GM21360 (cell line): ENCODE data around the gene AKAP8.
A peak's percentile ranks its signal among the peaks of the same experiment; 100 is the strongest.
"Not testable (repeated sequence)": the region's sequence is repeated elsewhere in the genome, so short reads cannot be mapped to it uniquely, and the experiment has no call there.

Experiments used
- ATAC-seq: cut with Tn5 transposase; IDR thresholded peaks from one replicate; pipeline ENCODE4 v1.9.1; 2021; ENCODE audit warnings: mild to moderate bottlenecking, moderate library complexity; ENCODE audit not compliant: unreplicated experiment

The AKAP8 gene

DNA sequence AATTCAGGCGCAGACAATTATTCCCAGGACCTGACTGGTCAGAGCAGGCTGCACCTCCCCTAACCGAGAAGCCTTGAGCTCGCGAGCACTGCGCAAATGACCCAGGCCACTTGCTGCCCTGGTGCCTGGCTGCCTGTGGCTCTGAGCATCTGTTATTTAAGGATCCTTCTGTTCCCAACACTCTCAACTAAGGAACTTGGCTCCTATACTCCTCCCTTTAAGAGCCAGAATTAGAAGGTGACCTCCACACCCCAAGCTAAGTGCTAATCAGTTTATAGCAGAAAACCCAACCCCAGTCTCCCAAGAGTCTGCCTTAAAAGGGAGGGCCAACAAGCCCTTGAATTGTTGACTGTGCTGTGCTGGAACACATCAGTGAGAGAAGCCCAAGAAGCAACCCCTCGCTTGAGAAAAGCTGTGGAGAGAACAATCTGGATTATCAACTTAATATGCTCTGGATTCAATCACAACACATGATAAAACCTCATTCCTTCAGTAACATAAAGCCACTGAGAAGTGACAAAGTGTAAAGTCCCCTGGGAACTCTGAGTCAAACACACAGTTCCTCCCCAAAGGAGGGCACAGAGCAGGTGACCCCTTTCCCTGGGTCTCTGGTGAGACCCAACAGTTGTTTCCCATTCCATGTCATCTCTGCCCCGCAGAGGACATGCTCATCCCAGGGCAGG lies 24.7 kb upstream of the AKAP8 start:
- ATAC-seq: no peak

DNA sequence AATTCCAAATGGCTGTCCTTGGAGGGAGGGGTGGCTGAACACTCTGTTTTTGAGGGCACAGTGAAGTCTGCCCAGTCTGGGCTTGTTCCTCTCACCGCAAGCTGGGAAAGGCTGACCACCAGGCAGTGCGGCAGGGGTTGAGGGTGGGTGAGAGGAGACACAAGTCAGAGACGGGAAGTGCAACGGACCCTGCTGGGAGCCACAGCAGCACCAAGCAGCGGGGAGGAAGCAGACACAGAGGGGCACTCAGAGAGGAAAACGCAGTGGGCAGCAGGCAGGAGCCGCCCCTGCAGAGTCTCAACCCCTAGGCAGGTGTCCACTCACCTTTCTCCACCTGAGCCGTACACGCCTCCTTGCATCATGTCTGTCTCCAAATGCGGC lies 23.6 kb upstream of the AKAP8 start:
- no peak for ATAC-seq

DNA sequence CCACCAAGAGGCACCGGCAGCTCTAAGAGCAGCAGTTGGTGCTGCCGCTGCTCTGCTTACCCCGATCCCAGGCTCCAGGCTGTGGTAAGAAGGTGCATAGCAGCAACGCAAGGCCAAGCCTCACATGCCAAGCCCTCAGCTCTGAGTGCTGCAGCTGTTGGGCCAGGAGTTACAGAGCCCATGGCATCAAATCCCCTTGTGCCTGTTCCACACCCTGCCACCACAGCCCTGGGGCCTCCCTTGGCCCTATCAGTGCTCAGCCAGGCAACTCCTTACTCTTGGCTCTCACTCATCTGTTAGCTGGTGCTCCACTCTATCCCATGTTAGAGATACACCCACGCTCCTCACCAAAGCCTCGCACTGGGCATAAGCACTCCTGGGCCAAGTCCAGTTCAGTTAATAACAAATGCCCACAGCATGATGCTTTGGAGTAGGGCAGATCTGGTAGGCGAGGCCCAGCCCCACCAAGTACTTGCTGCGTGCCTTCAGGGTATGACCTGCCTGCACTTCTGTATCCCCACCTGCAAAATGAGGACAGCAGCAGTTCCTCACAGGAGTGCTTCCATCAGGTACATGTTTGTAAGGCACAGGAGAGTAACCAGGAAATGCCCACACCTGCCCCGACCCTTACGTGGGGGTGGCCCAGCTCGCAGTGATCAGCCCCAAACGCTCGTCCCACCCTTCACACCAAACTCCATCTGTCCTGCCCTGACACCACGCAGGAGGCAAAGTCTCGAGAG lies 23.0 kb upstream of the AKAP8 start:
- ATAC-seq: no peak

DNA sequence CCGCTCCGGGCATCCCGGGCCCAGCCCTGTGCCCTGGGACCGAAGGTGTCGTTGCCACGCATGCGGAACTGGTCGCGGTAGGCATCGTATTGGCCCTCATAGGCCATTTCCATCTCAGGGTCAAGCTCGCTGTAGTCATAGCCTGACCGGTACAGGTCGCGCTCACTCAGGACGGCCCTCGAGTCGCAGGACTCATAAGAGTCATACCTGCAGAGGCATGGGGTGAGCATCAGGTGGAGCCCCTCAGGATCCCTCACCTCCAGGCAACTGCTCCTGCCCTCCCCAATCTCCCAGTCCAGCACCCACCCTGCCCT lies 21.8 kb upstream of the AKAP8 start:
- ATAC-seq: no peak

DNA sequence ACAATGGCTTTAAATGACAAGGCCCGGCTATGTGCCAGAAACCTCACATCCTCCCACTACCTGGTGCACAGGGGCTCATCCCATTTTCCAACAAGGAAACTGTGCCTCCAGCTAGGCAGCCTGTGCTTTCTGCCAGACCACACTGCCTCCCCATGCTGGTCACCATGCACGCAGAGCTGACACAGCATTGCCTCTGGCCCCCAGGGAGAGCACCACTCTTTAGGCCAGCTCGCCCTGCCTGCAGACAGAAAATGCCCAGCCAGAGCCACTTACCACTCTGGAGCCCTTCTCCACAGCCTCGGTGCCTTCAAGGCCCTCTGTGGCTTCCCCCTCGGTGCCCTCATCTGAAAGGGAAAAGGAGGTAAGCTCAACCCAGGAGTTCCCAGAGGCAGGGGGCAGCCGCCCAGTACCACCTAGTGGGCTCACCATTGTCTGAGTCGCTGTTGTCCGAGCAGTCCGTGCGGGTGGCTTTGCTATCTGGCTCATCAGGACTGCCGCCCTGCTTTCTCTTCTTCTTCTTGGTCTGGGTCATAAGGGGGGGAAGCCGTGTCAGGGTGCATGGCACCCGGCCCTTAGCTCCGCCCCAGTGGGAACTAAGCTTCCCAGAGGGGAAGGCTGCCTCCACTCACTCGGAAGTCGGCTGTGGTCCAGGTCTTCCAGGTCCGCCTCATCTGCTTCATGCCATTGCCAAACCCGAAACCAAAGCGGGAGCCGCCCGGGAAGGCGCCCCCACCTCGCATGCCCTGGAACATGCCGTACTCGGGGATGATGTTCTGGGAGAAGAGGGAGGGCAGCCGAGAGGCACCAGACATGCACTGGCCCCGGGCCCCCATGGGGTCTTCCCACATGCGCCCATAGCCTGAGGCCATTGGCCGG lies 21.2 kb upstream of the AKAP8 start:
- no peak for ATAC-seq

DNA sequence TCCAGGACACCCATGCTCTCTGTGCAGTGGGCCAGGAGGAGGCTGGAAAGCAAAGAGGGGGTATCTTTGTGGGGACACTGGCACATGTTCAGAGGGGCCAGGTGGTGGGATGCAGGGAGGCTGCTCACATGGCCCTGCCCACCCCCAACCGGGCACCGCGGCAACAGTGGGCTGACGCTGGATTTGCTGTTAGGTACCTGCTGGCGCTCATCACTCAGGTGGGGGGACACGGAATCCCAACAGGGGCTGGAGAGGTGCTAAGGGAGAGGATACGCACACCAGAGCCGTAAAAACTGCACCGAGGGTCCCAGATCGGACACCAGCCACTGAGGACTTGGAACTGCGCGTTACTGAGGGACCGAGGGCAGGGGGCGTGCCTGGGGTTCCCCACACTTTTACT lies 20.0 kb upstream of the AKAP8 start:
- no peak for ATAC-seq

DNA sequence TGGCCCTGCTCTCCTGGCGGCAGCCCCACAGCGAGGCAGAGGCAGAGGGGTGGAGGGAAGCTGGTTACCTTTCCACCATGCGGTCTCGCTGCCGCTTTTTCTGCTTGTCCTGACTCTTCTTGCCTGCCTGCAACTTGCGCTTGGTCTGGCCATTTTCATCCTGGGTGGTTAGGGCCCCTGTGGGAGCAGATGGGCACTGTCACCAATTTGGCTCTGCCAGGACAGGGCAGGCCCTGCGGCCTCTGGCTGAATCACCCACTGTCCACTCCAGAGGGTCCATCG lies 19.6 kb upstream of the AKAP8 start:
- no peak for ATAC-seq

DNA sequence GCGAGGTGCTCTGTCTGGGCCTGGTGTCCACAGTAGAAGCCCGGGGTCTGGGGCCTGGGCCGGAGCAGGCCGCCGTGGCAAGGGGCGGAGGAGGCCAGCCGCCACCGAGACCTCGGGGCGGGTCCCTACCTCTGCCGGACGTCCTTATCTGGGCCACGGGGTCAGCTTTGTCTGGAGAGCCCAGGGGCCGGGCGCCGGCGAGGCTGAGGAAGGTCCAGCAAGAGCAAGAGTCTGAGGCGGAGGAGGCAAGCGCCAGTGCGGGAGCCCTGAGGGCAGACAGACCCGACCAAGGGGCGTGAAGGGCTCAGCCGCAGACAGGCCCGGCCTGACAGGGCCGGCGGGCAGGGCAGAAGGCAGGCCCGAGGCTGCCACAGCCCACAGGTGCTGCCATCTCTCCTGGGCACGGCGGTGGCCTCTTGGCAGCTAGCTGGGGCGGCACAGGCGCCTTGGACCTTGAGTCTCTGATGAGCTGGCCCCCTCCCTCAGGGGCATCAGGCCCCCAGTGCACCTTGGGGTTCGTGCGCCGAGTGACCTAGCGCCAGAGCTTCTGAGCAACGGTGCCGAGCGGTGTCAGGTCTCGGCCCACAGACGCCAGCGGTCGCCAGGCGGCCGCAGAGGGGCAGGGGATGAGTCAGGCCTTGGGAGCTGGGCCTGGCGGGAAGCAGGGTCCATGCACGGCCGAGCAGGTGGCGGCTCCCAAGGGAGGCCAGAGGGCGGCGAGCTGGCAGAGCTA lies 19.1 kb upstream of the AKAP8 start:
- ATAC-seq: no peak

DNA sequence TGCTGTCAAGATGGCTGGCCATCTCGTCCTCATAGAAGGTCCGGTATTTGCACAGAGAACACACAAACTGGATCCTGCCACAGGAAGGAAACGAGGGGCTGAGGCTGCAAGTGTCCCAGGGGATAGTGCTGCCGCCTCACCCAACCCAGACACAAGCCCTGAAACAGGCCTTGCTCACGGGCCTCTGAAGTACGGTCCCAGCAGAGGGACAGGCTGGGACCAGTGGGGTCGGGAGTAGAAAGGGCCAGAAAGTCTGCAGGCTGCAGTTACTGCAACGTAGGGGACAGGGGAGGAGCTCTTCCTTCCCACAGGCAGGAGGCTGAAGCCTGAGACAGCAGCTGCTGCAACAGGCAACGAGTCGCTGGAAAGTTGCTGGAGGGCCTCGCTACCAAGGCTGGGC lies 18.2 kb upstream of the AKAP8 start:
- no peak for ATAC-seq

DNA sequence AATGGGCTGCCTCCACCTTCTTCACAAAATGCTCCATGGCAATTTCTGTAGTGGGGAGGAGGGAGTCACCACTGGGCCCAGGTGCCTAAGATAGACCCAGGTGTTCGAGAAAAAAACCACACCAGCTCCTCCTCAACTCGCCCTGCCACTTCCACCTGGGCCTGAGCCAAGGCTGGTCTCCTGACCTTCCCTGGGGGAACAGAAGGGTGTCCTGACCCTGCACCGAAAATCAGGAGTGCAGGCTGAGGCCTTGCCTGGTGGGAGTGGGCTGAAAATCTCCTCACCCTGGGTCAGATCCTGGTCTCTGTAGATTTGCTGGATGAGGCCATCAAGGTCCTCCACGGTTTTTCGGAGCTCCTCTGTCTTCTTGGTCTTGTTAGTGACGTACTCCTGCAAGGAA lies 17.6 kb upstream of the AKAP8 start:
- ATAC-seq: no peak

DNA sequence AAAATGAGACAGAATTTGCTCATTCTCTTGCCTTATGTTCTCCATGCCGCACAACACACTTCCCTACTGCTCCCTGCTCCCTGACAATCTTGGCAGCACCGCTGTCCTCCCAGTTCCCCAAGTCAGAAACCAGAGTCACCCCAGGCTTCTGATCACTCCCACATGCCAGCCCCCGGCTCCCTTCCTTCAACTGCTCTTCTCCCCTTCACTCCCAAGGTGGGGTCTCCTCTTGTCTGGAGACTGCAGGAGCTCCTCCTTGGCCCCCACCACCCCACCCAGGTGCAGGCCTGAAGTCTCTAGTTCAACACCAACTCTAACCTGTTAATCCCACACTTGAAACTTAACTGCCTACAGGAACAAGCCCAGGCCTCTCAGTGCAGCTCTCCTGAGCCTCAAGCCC lies 16.8 kb upstream of the AKAP8 start:
- no peak for ATAC-seq

DNA sequence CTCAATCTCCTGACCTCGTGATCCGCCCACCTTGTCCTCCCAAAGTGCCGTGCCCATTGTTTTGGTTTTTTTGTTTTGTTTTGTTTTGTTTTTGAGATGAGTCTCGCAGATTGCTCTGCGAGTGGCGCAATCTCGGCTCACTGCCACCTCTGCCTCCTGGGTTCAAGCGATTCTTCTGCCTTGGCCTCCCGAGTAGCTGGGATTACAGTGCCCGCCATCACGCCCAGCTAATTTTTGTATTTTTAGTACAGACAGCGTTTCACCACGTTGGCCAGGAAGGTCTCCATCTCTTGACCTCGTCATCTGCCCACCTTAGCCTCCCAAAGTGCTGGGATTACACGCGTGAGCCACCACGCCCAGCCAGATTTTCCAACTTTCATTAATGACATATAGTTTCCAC lies 15.7 kb upstream of the AKAP8 start:
- ATAC-seq: not testable (repeated sequence)

DNA sequence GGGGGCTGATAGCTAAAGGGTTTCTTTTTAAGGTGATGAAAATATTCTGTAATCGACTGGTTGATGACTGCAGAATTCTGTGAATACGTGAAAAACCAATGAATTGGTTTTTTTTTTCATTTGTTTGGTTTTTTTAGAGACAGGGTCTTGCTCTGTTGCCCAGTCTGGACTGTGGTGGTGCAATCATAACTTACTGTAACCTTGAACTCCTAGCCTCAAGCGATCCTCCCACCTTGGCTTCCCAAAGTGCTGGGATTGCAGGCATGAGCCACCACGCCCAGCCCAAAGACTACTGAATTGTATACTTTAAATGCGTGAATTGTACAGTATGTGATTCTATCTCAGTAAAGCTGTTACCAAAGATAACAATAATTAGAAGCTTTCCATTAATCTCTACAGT lies 14.8 kb upstream of the AKAP8 start:
- no peak for ATAC-seq

DNA sequence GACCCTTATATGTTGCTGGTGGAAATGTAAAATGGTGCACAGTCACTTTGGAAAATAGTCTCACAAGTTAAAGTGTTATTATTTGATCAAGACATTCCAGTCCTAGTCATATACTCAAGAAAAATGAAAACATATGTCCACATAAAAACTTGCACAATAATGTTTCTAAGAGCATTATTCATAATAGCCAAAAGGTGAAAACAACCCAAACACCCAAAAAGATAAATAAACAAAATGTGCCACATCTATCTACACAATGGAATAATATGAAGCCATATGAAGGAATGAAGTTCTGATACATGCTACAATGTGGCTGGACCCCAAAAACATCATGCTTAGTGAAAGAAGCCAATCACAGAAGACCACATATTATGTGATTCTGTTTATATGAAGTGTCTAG lies 14.4 kb upstream of the AKAP8 start:
- no peak for ATAC-seq

DNA sequence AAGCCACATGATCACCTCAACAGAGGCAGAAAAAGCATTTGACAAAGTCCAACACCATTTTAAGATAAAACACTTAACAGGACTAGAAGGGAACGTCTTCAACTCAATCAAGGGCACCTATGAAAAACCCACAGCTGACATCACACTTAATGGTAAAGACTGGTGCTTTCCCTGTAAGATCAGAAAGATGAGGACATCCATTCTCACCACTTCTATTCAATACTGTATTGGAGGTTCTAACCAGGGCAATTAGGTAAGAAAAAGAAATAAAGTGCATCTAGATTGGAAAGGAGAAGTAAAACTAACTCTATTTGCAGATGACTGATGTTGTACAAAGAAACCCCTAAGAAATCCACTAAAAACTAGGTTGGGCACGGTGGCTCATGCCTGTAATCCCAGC lies 11.2 kb upstream of the AKAP8 start:
- ATAC-seq: no peak

DNA sequence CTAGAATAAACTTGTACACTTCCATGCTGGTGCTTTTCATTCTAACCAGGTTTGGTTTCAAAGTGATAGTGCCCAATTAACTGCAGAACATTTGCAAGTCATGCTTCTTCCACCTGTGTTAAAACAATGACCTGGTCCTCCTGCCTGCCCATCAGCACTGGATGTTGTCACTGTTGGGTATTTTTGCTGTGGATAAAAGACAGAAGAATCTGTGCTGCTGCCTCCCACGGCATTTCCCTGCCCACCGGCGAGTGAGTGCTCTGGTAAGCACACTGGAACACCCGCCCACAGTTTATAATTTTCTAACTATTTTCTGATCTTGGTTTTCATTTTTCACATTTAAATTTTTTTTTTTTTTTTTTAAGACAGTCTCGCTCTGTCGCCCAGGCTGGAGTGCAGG lies 2.3 kb upstream of the AKAP8 start:
- no peak for ATAC-seq

DNA sequence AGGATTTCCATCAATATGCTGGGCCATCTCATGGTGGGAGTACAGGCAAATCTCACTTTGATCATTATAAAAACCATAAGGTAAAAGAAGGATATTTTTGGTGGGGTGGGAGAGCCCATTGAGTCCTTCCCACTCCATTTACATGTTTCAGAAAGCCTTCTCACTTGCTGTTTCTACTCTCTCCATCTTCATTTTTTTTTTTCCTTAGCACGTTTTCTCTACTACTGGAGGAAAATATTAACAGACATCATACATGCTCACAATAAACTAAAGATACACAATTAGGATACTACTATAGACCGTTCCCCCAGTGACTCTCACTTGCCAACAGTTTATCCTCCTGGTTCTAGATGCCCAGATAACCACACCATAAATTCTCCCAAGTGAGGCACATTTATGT lies 1.8 kb upstream of the AKAP8 start:
- ATAC-seq: no peak

DNA sequence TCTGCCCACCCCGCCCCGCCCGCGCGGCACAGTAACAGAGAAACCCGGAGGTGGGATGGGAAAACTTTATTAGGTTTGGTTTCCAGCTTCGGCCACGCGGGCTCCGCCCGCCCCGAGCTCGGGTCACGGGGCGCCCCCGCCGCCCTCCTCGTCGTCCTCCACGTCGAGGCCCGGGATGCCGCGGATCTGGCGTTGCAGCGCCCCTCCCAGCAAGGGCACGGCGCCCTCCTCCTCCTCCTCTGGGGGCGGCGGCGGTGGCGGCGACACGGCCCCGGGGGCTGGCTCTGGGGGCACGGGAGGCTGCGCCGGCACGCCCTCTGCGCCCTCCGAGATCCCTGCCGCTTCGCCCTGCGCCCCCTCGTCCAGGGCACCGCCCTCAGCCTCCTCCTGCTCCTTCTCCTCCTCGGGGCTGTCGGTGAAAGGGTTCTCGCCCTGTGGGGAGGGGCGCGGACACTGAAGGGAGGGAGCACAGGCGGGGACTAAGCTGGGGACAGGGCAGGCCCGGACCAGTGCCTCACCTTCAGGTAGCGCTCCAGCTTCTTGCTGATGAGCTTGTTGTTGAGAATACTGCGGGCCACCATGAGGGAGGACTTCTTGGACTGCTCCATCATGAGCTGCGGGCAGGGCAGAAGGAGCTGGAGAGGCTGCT lies 536 bp upstream of the AKAP8 start:
- ATAC-seq: peak; percentile 43

DNA sequence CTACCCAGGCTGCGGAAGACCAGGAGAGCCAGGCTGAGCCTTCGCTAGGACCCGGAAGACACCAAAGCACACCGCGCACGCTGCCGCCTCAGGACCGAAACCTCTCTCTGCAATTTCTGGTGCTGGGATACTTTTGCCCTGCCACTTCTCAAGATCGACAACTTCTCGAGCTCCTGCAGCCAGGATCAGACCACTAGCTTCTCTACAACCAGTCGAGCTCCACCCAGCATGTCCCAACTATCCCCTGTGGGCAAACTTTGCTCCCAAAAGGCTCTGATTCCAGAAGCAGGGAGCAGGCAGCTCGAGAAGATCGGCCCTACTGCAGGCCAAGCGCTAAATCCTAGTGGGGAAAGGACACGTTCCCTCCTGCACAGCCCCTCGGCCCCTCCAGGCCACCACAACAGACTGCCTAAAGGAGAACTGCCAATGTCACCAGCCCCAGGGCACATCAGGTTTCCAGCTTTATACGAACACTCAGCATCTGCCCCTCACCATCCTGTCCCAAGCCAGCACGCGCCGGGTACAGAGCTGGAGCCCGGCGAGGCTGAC lies 979 bp downstream of the AKAP8 start:
- ATAC-seq: no peak

DNA sequence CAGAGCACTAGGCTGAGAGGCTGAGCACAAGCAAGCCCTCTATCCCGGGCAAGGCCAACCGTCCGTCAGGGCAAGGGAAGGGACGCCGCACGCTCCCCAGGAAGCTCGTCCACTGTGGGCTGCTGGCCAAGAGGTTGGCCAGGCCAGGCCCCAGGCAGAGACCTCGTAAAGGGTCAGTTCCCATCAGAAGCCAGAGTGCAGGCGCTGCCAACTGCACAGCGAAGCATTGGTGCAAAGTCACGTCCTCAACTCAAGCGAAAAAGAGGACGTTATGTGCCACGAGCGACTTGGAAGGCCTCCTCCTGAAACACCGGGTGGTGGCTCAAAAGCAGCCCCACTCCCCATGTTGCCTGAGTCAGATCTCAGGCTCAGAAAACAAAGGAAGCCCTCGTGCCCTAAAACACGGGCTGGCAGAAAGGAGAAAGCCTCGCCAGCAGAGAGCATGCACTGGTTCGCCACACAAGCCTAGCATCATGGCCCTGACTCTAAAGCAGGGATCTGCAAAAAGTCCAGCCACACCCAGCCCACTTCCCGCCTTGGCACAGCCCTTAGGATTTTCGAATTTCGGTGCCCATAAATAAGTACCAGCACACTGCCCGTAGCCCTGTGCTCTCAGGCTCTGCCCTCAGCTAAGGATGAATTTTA lies 4.7 kb downstream of the AKAP8 start:
- no peak for ATAC-seq
